Erythroblast (primary cell): Measurements from ENCODE around the gene TNFRSF25.

Source experiments
- GATA1 ChIP-seq: IDR thresholded peaks from 2 replicates; pipeline ENCODE4 v1.6.1; 2011; ENCODE audit warnings: low read depth, mild to moderate bottlenecking, control low read depth, low read length, moderate library complexity
- POLR2A ChIP-seq: IDR thresholded peaks from 2 replicates; pipeline ENCODE4 v1.6.1; 2011; ENCODE audit warnings: mild to moderate bottlenecking, low read length

GRCh38 chr1:6489799-6490180, 23.8 kb upstream of the TNFRSF25 start:
- TF ChIP-seq POLR2A (no peak), GATA1 (no peak)
